Measurements from ENCODE around the gene STAM. TPM values are rescaled to one million over a fixed set of nuclear protein-coding genes. Genes with fewer than 3 reads are reported as not detected.

STAM gene
- total RNA-seq, 2 donors from 2014 or later, result 7.3 to 15.5 TPM

DNA sequence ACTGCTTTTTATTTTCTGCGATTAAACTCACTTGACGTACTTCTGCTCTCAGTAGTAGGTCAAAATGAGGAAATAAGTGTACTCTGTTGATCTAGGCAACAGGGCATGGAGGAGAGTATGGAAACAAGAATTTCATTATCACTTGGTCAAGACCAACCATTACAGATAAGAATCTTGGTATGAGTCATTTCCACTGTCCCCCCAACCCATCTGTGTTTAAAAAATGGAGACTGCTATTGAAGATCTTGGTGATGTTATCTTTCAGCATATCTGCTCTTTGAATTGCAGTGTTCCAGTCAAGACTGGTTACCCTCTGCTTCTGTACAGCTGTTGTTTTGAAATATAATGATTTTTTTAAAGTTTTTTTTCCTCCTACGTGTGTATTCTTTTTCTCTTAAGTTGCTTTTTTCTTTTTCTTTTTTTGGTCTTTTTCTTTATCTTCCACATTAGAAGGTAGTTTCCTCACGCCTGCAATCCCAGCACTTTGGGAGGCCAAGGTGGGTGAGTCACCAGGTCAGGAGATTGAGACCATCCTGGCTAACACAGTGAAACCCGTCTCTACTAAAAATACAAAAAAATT, 11.7 kb downstream of the STAM start:
- Histone ChIP-seq H3K4me3 (no peak overlapping the region), H3K27ac (no peak overlapping the region), H3K27me3 (no peaks in the 10 kb centered on the region), H3K36me3 (replicated peaks in 1 of 2; ENCODE audit: insufficient read depth in 1 of 2, low read depth in 2 of 2) (no peaks in the 10 kb centered on the region), H3K9me3 (no peaks in the 10 kb centered on the region), H3K4me1 (peaks cover 6% of the 10 kb centered on the region)
- no peak for DNase-seq
- no peak for ATAC-seq
- TF ChIP-seq POLR2A (IDR thresholded peaks at IDR 0.05), result no peak
- TF ChIP-seq, protein P1, sequence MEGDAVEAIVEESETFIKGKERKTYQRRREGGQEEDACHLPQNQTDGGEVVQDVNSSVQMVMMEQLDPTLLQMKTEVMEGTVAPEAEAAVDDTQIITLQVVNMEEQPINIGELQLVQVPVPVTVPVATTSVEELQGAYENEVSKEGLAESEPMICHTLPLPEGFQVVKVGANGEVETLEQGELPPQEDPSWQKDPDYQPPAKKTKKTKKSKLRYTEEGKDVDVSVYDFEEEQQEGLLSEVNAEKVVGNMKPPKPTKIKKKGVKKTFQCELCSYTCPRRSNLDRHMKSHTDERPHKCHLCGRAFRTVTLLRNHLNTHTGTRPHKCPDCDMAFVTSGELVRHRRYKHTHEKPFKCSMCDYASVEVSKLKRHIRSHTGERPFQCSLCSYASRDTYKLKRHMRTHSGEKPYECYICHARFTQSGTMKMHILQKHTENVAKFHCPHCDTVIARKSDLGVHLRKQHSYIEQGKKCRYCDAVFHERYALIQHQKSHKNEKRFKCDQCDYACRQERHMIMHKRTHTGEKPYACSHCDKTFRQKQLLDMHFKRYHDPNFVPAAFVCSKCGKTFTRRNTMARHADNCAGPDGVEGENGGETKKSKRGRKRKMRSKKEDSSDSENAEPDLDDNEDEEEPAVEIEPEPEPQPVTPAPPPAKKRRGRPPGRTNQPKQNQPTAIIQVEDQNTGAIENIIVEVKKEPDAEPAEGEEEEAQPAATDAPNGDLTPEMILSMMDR (IDR thresholded peaks at IDR 0.05), result no peak
- 89 to 93% methylated on average over 5 of the region's 5 CpGs for WGBS, 2 donors
- intact Hi-C loops (cut with DNase I), result no loop called here

- no peak for DNase-seq
- no peak for ATAC-seq
- Histone ChIP-seq H3K36me3 (replicated peaks in 1 of 2; ENCODE audit: insufficient read depth in 1 of 2, low read depth in 2 of 2) (no peaks in the 10 kb centered on the region), H3K4me1 (peaks cover 6% of the 10 kb centered on the region), H3K9me3 (no peaks in the 10 kb centered on the region), H3K27me3 (no peaks in the 10 kb centered on the region), H3K4me3 (no peak overlapping the region), H3K27ac (no peak overlapping the region)
- 64 to 79% methylated on average over 1 of the region's 1 CpG for WGBS, 2 donors
- intact Hi-C loops (cut with DNase I), result no loop called here
- TF ChIP-seq, protein P1 (IDR thresholded peaks at IDR 0.05), result no peak
- no peak for TF ChIP-seq POLR2A (IDR thresholded peaks at IDR 0.05)
These were observed 13.2 kb downstream of the STAM start for GRCh38 chr10:17657103-17657500.

GRCh38 chr10:17659365-17659764, 15.4 kb downstream of the STAM start:
- WGBS, 2 donors, result 90 to 95% methylated on average over 4 of the region's 4 CpGs
- no peak overlapping the region for H3K4me3 ChIP-seq
- H3K4me1 ChIP-seq, result peaks cover 6% of the 10 kb centered on the region
- TF ChIP-seq POLR2A (IDR thresholded peaks at IDR 0.05), result no peak
- TF ChIP-seq, protein P1 (IDR thresholded peaks at IDR 0.05), result no peak
- intact Hi-C loops (cut with DNase I), result no loop called here
- no peak for ATAC-seq
- no peak for DNase-seq
- H3K27ac ChIP-seq, result no peak overlapping the region
- H3K27me3 ChIP-seq, result no peaks in the 10 kb centered on the region
- H3K9me3 ChIP-seq, result no peaks in the 10 kb centered on the region
- no peaks in the 10 kb centered on the region for H3K36me3 ChIP-seq (replicated peaks in 1 of 2; ENCODE audit: insufficient read depth in 1 of 2, low read depth in 2 of 2)

DNA sequence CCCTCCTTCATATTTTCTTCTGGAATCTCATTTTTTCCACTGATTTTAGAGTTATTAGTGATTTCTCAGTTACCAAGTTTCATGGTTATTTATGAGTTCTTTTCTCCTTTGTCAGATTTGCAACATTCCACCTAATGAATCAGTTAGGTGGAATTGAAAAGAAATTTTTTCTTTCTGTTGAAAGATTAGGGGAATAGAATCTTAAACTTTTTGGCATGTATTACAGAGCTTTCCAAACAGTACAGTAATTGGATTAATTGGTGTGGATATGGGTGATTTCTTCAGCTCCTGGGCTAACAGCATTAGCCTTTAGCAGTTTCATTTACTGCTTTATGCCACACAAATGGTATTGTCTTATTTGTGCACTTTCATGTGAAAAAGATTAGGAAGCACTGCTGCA, 17.0 kb downstream of the STAM start:
- no peak overlapping the region for H3K4me3 ChIP-seq
- ATAC-seq, result no peak
- no peaks in the 10 kb centered on the region for H3K27me3 ChIP-seq
- DNase-seq, result no peak
- H3K9me3 ChIP-seq, result no peaks in the 10 kb centered on the region
- H3K4me1 ChIP-seq, result peaks cover 6% of the 10 kb centered on the region
- intact Hi-C loops (cut with DNase I), result no loop called here
- no peaks in the 10 kb centered on the region for H3K36me3 ChIP-seq (replicated peaks in 1 of 2; ENCODE audit: insufficient read depth in 1 of 2, low read depth in 2 of 2)
- TF ChIP-seq POLR2A (IDR thresholded peaks at IDR 0.05), result no peak
- TF ChIP-seq, protein P1 (IDR thresholded peaks at IDR 0.05), result no peak
- H3K27ac ChIP-seq, result no peak overlapping the region

GRCh38 chr10:17661510-17661909, 17.6 kb downstream of the STAM start:
- no peak for TF ChIP-seq POLR2A (IDR thresholded peaks at IDR 0.05)
- 90 to 92% methylated on average over 3 of the region's 3 CpGs for WGBS, 2 donors
- intact Hi-C loops (cut with DNase I), result no loop called here
- no peak for ATAC-seq
- H3K36me3 ChIP-seq (replicated peaks in 1 of 2; ENCODE audit: insufficient read depth in 1 of 2, low read depth in 2 of 2), result no peaks in the 10 kb centered on the region
- H3K27ac ChIP-seq, result no peak overlapping the region
- H3K27me3 ChIP-seq, result no peaks in the 10 kb centered on the region
- H3K4me1 ChIP-seq, result peaks cover 6% of the 10 kb centered on the region
- DNase-seq, result no peak
- no peaks in the 10 kb centered on the region for H3K9me3 ChIP-seq
- no peak overlapping the region for H3K4me3 ChIP-seq
